Diencephalon (tissue), 1 donor: ENCODE data around the gene NCSTN. TPM values are rescaled to one million over a fixed set of nuclear protein-coding genes. Genes with fewer than 3 reads are reported as not detected.

Experiments used
- small RNA-seq: library from RNA; depleted of rRNA; stranded (forward); fragments of <200 nt; gene quantifications from one replicate; pipeline ENCODE3, GENCODE V24; 2014
- total RNA-seq: library from RNA; depleted of rRNA; stranded (reverse); fragments of >200 nt; gene quantifications from one replicate; pipeline ENCODE4 v1.2.3, GENCODE V29; 2014

NCSTN gene
- 41.1 TPM for total RNA-seq

GRCh38 chr1:160342953-160343869 is at the start of gene NCSTN, which contains the start of gene COPA:
Gene NCSTN, plus strand, starts transcription at chr1:160343383. Its CDS starts 14 bp downstream, at chr1:160343397.
Gene COPA, minus strand, starts transcription at chr1:160343250. Its CDS starts 80 bp downstream, at chr1:160343170.

GRCh38 chr1:160366731-160367515 is 23.7 kb downstream of the NCSTN start, which contains the start of gene NHLH1:
Gene NHLH1, plus strand, starts transcription at chr1:160367071. Its CDS starts 3,661 bp downstream, at chr1:160370732.

GRCh38 chr1:160400223-160400645 is 57.1 kb downstream of the NCSTN start, which contains the start of gene VANGL2:
Gene VANGL2, plus strand, starts transcription at chr1:160400564. Its CDS starts 15,274 bp downstream, at chr1:160415838.

Small RNA genes lying within 50 kb of the gene (small RNA-seq; reads per million reads assigned to genes)
- gene RF00019, result not detected
- not detected for gene RNU4-42P

Other genes with a start within 250 kb of the NCSTN start
- 45.7 TPM for gene IGSF8, start 244.8 kb upstream of the NCSTN start, total RNA-seq
- 131 TPM for gene ATP1A2, start 227.6 kb upstream of the NCSTN start, total RNA-seq
- gene ATP1A4, start 191.8 kb upstream of the NCSTN start, total RNA-seq, result under 0.01 TPM
- 0.92 TPM for gene CASQ1, start 152.8 kb upstream of the NCSTN start, total RNA-seq
- gene PEA15, start 138.0 kb upstream of the NCSTN start, total RNA-seq, result 167 TPM
- 67.4 TPM for gene DCAF8, start 80.8 kb upstream of the NCSTN start, total RNA-seq
- gene PEX19, start 58.2 kb upstream of the NCSTN start, total RNA-seq, result 40.4 TPM
- gene COPA, start 133 bp upstream of the NCSTN start, total RNA-seq, result 163 TPM
- gene NHLH1, start 23.7 kb downstream of the NCSTN start, total RNA-seq, result 0.23 TPM
- 17.8 TPM for gene VANGL2, start 57.2 kb downstream of the NCSTN start, total RNA-seq
- not detected for gene SLAMF6, start 179.9 kb downstream of the NCSTN start, total RNA-seq
- gene CD84, start 236.1 kb downstream of the NCSTN start, total RNA-seq, result 4.4 TPM